Panc1 (cell line): ENCODE measurements around the gene LRRC61. TPM values are rescaled to one million over a fixed set of nuclear protein-coding genes. Genes with fewer than 3 reads are reported as not detected.

ENCODE experiments used
- ATAC-seq: fragments of 200-7000 bp; cut with Tn5 transposase; 2 replicates; pipeline ENCODE4 v1.9.1; 2020; ENCODE audit warnings: mild to moderate bottlenecking, moderate library complexity
- BruUV-seq: library from RNA; stranded (reverse); fragments of 400-500 nt; replicated peaks from 2 replicates; lab custom pipeline; 2021; lab: Mats Ljungman, UMichigan
- CTCF ChIA-PET: fragments of 300-600 bp; sonication (Branson Sonifier 250); formaldehyde crosslinking; loops from one replicate; lab custom pipeline; 2022; ENCODE audit warnings: antibody characterized with exemption; lab: Charles Lee
- POLR2A ChIA-PET: fragments of 300-600 bp; sonication (Branson Sonifier 250); formaldehyde crosslinking; loops from one replicate; lab custom pipeline; 2022; ENCODE audit warnings: antibody characterized with exemption; lab: Charles Lee
- DNase-seq: peaks from one replicate; pipeline ENCODE4 v3.0.0-alpha.2; 2010; ENCODE audit warnings: low read depth, low spot score
- H3K27ac ChIP-seq: 2 replicates; pipeline ENCODE4 v1.5.1; 2011; ENCODE audit warnings: mild to moderate bottlenecking, low read length, inconsistent platforms
- H3K27me3 ChIP-seq: fragments of 200-500 bp; sonication (Bioruptor generic); 2 replicates; pipeline ENCODE4 v1.6.0; 2014; ENCODE audit warnings: low read length, inconsistent platforms; ENCODE audit not compliant: control insufficient read depth, insufficient read depth
- H3K36me3 ChIP-seq: fragments of 200-500 bp; sonication (Bioruptor generic); 2 replicates; pipeline ENCODE4 v1.5.1; 2014; ENCODE audit warnings: inconsistent platforms, mild to moderate bottlenecking, low read length, moderate library complexity; ENCODE audit not compliant: control insufficient read depth, insufficient read depth
- H3K4me1 ChIP-seq: 2 replicates; pipeline ENCODE4 v1.5.1; 2011; ENCODE audit warnings: inconsistent platforms, mild to moderate bottlenecking, low read length, moderate library complexity; ENCODE audit not compliant: control insufficient read depth, insufficient read depth
- H3K4me3 ChIP-seq, 2 experiments: 2 replicates each; pipeline ENCODE4 v1.5.1; 2011 to 2012; ENCODE audit warnings: low read depth in 2 of 2, low read length in 2 of 2, mild to moderate bottlenecking in 2 of 2, inconsistent platforms in 1 of 2, moderate library complexity in 1 of 2
- H3K9me3 ChIP-seq: fragments of 200-500 bp; sonication (Bioruptor generic); 2 replicates; pipeline ENCODE4 v1.5.1; 2014; ENCODE audit warnings: low read depth, mild to moderate bottlenecking, inconsistent platforms, low read length, moderate library complexity; ENCODE audit not compliant: control insufficient read depth, insufficient read depth
- CTCF ChIP-seq: fragments of 450-650 bp; IDR thresholded peaks from 2 replicates; pipeline ENCODE4 v1.5.1; 2017; ENCODE audit warnings: mild to moderate bottlenecking
- POLR2AphosphoS5 ChIP-seq: IDR thresholded peaks from 2 replicates; pipeline ENCODE4 v1.6.1; 2012; ENCODE audit warnings: mild to moderate bottlenecking, low read depth, low read length, moderate library complexity
- REST ChIP-seq, 2 experiments: IDR thresholded peaks; 2 replicates each; pipeline ENCODE4 v1.6.1; 2011 to 2012; ENCODE audit warnings: low read depth in 2 of 2, control low read depth in 1 of 2, low read length in 1 of 2, mild to moderate bottlenecking in 1 of 2, moderate library complexity in 1 of 2; ENCODE audit not compliant: insufficient read depth in 1 of 2
- SIN3A ChIP-seq: IDR thresholded peaks from 2 replicates; pipeline ENCODE4 v1.6.1; 2012; ENCODE audit warnings: low read depth, mild to moderate bottlenecking, low read length, moderate library complexity, borderline replicate concordance; ENCODE audit not compliant: insufficient read depth
- TCF7L2 ChIP-seq: IDR thresholded peaks from 2 replicates; pipeline ENCODE4 v1.6.1; 2011; ENCODE audit warnings: mild to moderate bottlenecking, low read depth, low read length, inconsistent platforms
- in situ Hi-C: cut with HindIII; loops from 2 replicates; pipeline ENCODE4 v1.10.0; 2016; ENCODE audit warnings: low sequenced_read_pairs, low pct_unique_long_range_greater_than_20kb
- intact Hi-C: fragments of 100-400 bp; cut with micrococcal nuclease; formaldehyde crosslinking; loops from one replicate; pipeline ENCODE4 v1.10.0; 2022; ENCODE audit not compliant: unreplicated experiment
- total RNA-seq: library from RNA; stranded (reverse); gene quantifications from one replicate; pipeline ENCODE4 v1.2.1, GENCODE V29; 2021; ENCODE audit not compliant: unreplicated experiment

LRRC61 gene
- total RNA-seq, 1 experiment from 2014 or later, result 13.8 TPM

GRCh38 chr7:150313367-150313809 is 9.8 kb upstream of the LRRC61 start:
- Histone ChIP-seq H3K27me3 (no peaks in the 10 kb centered on the region), H3K4me1 (no peaks in the 10 kb centered on the region), H3K9me3 (no peaks in the 10 kb centered on the region), H3K36me3 (no peaks in the 10 kb centered on the region), H3K4me3 (no peak overlapping the region), H3K27ac (no peak overlapping the region)
- in situ Hi-C loops, result no loop called here
- BruUV-seq, result no TSS peak
- ATAC-seq, result no peak
- TF ChIP-seq SIN3A, result no peak
- TF ChIP-seq POLR2AphosphoS5, result no peak
- TF ChIP-seq CTCF, result no peak
- CTCF ChIA-PET, result interaction anchor here (0.6 kb wide), 1 partner anchor 42 kb away, joined by 5 read pairs; no protein-coding TSS in a partner anchor
- intact Hi-C loops, result no loop called here
- POLR2A ChIA-PET, result no interaction called here
- no peak for DNase-seq

- ChIA-PET CTCF (interaction anchor here (0.6 kb wide), 1 partner anchor 41 kb away, joined by 5 read pairs; no protein-coding TSS in a partner anchor), POLR2A (interaction anchor here (0.5 kb wide), 1 partner anchor 934 kb away, joined by 11 read pairs; the partner anchor contains the start of gene SMARCD3)
- no peaks in the 10 kb centered on the region for H3K9me3 ChIP-seq
- intact Hi-C loops, result no loop called here
- no peaks in the 10 kb centered on the region for H3K4me1 ChIP-seq
- no peak overlapping the region for H3K27ac ChIP-seq
- no peaks in the 10 kb centered on the region for H3K27me3 ChIP-seq
- no peak overlapping the region for H3K4me3 ChIP-seq
- no peaks in the 10 kb centered on the region for H3K36me3 ChIP-seq
- TF ChIP-seq TCF7L2 (no peak), CTCF (no peak), REST (IDR thresholded peaks at IDR 0.05; ENCODE audit: insufficient read depth in 1 of 2, low read depth in 2 of 2, low read length in 1 of 2) (no peak), SIN3A (no peak), POLR2AphosphoS5 (no peak)
- DNase-seq (no peak), ATAC-seq (peak; percentile 38; the same call in 1 of the 2 replicates)
- BruUV-seq, result no TSS peak
- in situ Hi-C loops, result no loop called here
These were observed 9.3 kb upstream of the LRRC61 start for GRCh38 chr7:150313870-150314269.
